ENCODE data around the gene TCTN1.
"Not testable (repeated sequence)": the region's sequence is repeated elsewhere in the genome, so short reads cannot be mapped to it uniquely, and the experiment has no call there.

TCTN1 gene

GRCh38 chr12:110587102-110587501 is 26.8 kb upstream of the TCTN1 start:
- DNase-seq: not testable (repeated sequence)

- no peak for DNase-seq
Measured at GRCh38 chr12:110590059-110590458, 23.9 kb upstream of the TCTN1 start.

GRCh38 chr12:110590806-110591326 is 23.1 kb upstream of the TCTN1 start:
- no peak for DNase-seq

GRCh38 chr12:110591451-110592051 is 22.4 kb upstream of the TCTN1 start:
- no peak for DNase-seq

- DNase-seq: no peak
Measured at GRCh38 chr12:110592078-110592477, 21.9 kb upstream of the TCTN1 start.

- DNase-seq: not testable (repeated sequence)
Measured at GRCh38 chr12:110592919-110593318, 21.0 kb upstream of the TCTN1 start.

GRCh38 chr12:110597885-110598284 is 16.0 kb upstream of the TCTN1 start:
- no peak for DNase-seq

GRCh38 chr12:110599334-110599733 is 14.6 kb upstream of the TCTN1 start:
- no peak for DNase-seq

- no peak for DNase-seq
Measured at GRCh38 chr12:110600254-110600653, 13.7 kb upstream of the TCTN1 start.

GRCh38 chr12:110602085-110602814 is 11.7 kb upstream of the TCTN1 start:
- DNase-seq: peak; percentile 54

GRCh38 chr12:110606253-110606611 is 7.7 kb upstream of the TCTN1 start:
- DNase-seq: no peak

- DNase-seq: no peak
Measured at GRCh38 chr12:110613071-110613770, 708 bp upstream of the TCTN1 start.

- no peak for DNase-seq
Measured at GRCh38 chr12:110615171-110615570, 1.2 kb downstream of the TCTN1 start.

- DNase-seq: no peak
Measured at GRCh38 chr12:110616471-110617115, 2.7 kb downstream of the TCTN1 start.

GRCh38 chr12:110619534-110619953 is 5.6 kb downstream of the TCTN1 start:
- DNase-seq: peak; percentile 39

GRCh38 chr12:110622582-110622981 is 8.7 kb downstream of the TCTN1 start:
- no peak for DNase-seq

GRCh38 chr12:110627500-110628195 is 13.7 kb downstream of the TCTN1 start:
- DNase-seq: no peak

GRCh38 chr12:110635055-110635454 is 21.1 kb downstream of the TCTN1 start:
- no peak for DNase-seq

GRCh38 chr12:110636516-110636915 is 22.6 kb downstream of the TCTN1 start:
- no peak for DNase-seq

- no peak for DNase-seq
Measured at GRCh38 chr12:110637869-110638441, 24.0 kb downstream of the TCTN1 start.

GRCh38 chr12:110638796-110639195 is 24.9 kb downstream of the TCTN1 start:
- DNase-seq: no peak

Measured in stimulated activated CD4-positive, alpha-beta T cell treated with anti-CD3 and anti-CD28 coated beads, Interleukin-1b, Interleukin-23, amount 100 ng/mL, for 48 hours (primary cell).